Right ventricle myocardium superior (tissue), 1 donor: Measurements from ENCODE around the gene CHCHD6. TPM values are rescaled to one million over a fixed set of nuclear protein-coding genes. Genes with fewer than 3 reads are reported as not detected.

Source experiments
- total RNA-seq: library from RNA; stranded (reverse); fragmentation: NEBNext Ultra II Directional; extraction: Animal tissue kit (Norgen Biotek cat#: 25700); gene quantifications from one replicate; pipeline ENCODE4 v1.2.1, GENCODE V29; 2021
- donor health status: DM: no; HTN: yes; CAD: no; lungs with severe emphysema.

CHCHD6 gene
- total RNA-seq, 1 donor from 2014 or later = 8.3 TPM

Other genes with a start within 250 kb of the CHCHD6 start
- gene ZXDC, start 228.3 kb upstream of the CHCHD6 start, total RNA-seq = 16.1 TPM
- not detected for gene UROC1, start 186.5 kb upstream of the CHCHD6 start, total RNA-seq
- gene CHST13, start 180.1 kb upstream of the CHCHD6 start, total RNA-seq = 0.11 TPM
- gene C3orf22, start 145.3 kb upstream of the CHCHD6 start, total RNA-seq = not detected
- gene TXNRD3, start 49.1 kb upstream of the CHCHD6 start, total RNA-seq = 5.4 TPM